OCI-LY1 (cell line): Measurements from ENCODE around the gene CRYBG1.

Experiments used
- H2AFZ ChIP-seq: fragments of 200-600 bp; sonication (generic), shearing (Covaris generic); 2 replicates; pipeline ENCODE4 v1.6.0; 2014; ENCODE audit warnings: antibody characterized with exemption, mild to moderate bottlenecking, low read length
- H3F3A ChIP-seq: fragments of 200-600 bp; sonication (generic), shearing (Covaris generic); 2 replicates; pipeline ENCODE4 v1.6.0; 2014; ENCODE audit warnings: mild to moderate bottlenecking, antibody characterized with exemption, low read length, moderate library complexity; ENCODE audit not compliant: insufficient read depth
- H3K27ac ChIP-seq: fragments of 200-600 bp; sonication (generic); 2 replicates; pipeline ENCODE4 v1.5.1; 2014; ENCODE audit warnings: low read length, mixed run types, mild to moderate bottlenecking, low read depth; ENCODE audit not compliant: poor library complexity, severe bottlenecking
- H3K27me3 ChIP-seq: fragments of 200-600 bp; sonication (generic); 2 replicates; pipeline ENCODE4 v1.6.0; 2014; ENCODE audit warnings: antibody characterized with exemption, mild to moderate bottlenecking, low read length, moderate library complexity; ENCODE audit not compliant: insufficient read depth
- H3K36me3 ChIP-seq: fragments of 200-600 bp; sonication (generic); 2 replicates; pipeline ENCODE4 v1.6.1; 2014; ENCODE audit warnings: mild to moderate bottlenecking, antibody characterized with exemption, low read length, moderate library complexity, mixed read lengths; ENCODE audit not compliant: insufficient read depth
- H3K4me1 ChIP-seq: fragments of 200-600 bp; sonication (generic); 2 replicates; pipeline ENCODE4 v1.5.1; 2014; ENCODE audit warnings: mild to moderate bottlenecking, low read length, moderate library complexity; ENCODE audit not compliant: insufficient read depth, severe bottlenecking
- H3K4me2 ChIP-seq: fragments of 200-600 bp; sonication (generic), shearing (Covaris generic); 2 replicates; pipeline ENCODE4 v1.6.1; 2014; ENCODE audit warnings: low read length
- H3K4me3 ChIP-seq: fragments of 200-600 bp; sonication (generic); 2 replicates; pipeline ENCODE4 v1.5.1; 2014; ENCODE audit warnings: low read length, low read depth, mild to moderate bottlenecking, mixed read lengths; ENCODE audit not compliant: poor library complexity, severe bottlenecking
- H3K79me2 ChIP-seq: fragments of 200-600 bp; shearing (Covaris generic); 2 replicates; pipeline ENCODE4 v1.6.1; 2016; ENCODE audit warnings: mixed run types, low read length, mixed read lengths; ENCODE audit not compliant: insufficient read depth
- H3K9ac ChIP-seq: fragments of 200-600 bp; sonication (generic), shearing (Covaris generic); 2 replicates; pipeline ENCODE4 v1.6.1; 2014; ENCODE audit warnings: mild to moderate bottlenecking, low read length, mixed read lengths
- H3K9me2 ChIP-seq: fragments of 200-600 bp; sonication (generic), shearing (Covaris generic); 2 replicates; pipeline ENCODE4 v1.6.1; 2014; ENCODE audit warnings: low read depth, mild to moderate bottlenecking, low read length, mixed read lengths
- H3K9me3 ChIP-seq: fragments of 200-600 bp; shearing (Covaris generic); 2 replicates; pipeline ENCODE4 v1.6.1; 2014; ENCODE audit warnings: low read length, mixed read lengths
- H4K20me1 ChIP-seq: fragments of 200-600 bp; sonication (generic), shearing (Covaris generic); 2 replicates; pipeline ENCODE4 v1.6.0; 2016; ENCODE audit warnings: mild to moderate bottlenecking, low read length; ENCODE audit not compliant: insufficient read depth
- EZH2 ChIP-seq: fragments of 200-600 bp; sonication (generic), shearing (Covaris generic); IDR thresholded peaks from 2 replicates; pipeline ENCODE4 v1.8.0; 2017; ENCODE audit warnings: borderline replicate concordance, mixed run types, mild to moderate bottlenecking, antibody characterized with exemption, low read length, moderate library complexity, mixed read lengths
- TF ChIP-seq, protein P1 (sequence below): fragments of 200-600 bp; sonication (generic), shearing (Covaris generic); IDR thresholded peaks from 2 replicates; pipeline ENCODE4 v1.5.1; 2017; ENCODE audit warnings: mild to moderate bottlenecking, antibody characterized with exemption, low read length, moderate library complexity, mixed read lengths

Gene CRYBG1

DNA sequence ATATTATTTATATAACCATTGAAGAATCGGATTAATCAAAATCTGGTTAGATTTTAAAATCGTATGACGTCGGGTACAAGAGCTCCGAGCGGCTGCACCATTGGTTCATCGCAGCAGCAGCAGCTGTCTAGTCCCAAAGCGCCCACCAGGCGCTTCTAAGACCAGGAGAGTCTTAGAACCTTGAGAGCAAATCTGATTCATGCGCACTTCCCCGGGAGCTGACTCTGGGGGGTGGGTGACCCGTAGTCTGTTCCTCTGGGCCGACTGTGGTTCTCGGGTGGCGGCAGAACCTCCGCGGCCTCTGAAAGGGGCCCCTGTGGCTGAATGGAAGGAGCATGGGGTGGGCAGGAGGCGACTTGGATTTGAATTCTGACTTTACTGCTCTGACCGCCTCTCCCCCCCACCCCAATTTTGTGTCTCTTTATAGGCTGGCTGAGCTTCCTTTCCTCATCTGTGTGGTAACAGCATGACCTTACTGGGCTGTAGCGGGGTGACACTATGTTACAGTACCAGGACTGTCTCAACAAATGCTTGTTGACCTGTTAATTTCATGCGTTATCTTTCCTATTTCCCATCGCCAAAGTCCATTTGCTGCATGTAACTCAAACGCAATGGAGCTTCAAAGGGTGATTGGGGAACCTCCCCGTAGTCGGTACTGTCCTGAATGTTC is 149.0 kb downstream of the CRYBG1 start:
- Histone ChIP-seq H3K4me3 (peak overlapping the region; percentile 75), H3K9ac (peak overlapping the region; percentile 79), H3K27ac (peak overlapping the region; percentile 8), H3K36me3 (no peaks in the 10 kb centered on the region; the same call in 1 of the 2 replicates), H3K4me1 (peaks cover 50% of the 10 kb centered on the region), H4K20me1 (no peaks in the 10 kb centered on the region), H3K79me2 (no peaks in the 10 kb centered on the region), H3F3A (peaks cover 12% of the 10 kb centered on the region; the same call in 1 of the 2 replicates), H3K4me2 (peak overlapping the region; percentile 80), H3K9me2 (no peaks in the 10 kb centered on the region), H2AFZ (peak overlapping the region; percentile 76), H3K9me3 (no peaks in the 10 kb centered on the region), H3K27me3 (no peaks in the 10 kb centered on the region)
- TF ChIP-seq, protein P1, sequence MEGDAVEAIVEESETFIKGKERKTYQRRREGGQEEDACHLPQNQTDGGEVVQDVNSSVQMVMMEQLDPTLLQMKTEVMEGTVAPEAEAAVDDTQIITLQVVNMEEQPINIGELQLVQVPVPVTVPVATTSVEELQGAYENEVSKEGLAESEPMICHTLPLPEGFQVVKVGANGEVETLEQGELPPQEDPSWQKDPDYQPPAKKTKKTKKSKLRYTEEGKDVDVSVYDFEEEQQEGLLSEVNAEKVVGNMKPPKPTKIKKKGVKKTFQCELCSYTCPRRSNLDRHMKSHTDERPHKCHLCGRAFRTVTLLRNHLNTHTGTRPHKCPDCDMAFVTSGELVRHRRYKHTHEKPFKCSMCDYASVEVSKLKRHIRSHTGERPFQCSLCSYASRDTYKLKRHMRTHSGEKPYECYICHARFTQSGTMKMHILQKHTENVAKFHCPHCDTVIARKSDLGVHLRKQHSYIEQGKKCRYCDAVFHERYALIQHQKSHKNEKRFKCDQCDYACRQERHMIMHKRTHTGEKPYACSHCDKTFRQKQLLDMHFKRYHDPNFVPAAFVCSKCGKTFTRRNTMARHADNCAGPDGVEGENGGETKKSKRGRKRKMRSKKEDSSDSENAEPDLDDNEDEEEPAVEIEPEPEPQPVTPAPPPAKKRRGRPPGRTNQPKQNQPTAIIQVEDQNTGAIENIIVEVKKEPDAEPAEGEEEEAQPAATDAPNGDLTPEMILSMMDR, result peak; percentile 36
- TF ChIP-seq EZH2, result no peak

DNA sequence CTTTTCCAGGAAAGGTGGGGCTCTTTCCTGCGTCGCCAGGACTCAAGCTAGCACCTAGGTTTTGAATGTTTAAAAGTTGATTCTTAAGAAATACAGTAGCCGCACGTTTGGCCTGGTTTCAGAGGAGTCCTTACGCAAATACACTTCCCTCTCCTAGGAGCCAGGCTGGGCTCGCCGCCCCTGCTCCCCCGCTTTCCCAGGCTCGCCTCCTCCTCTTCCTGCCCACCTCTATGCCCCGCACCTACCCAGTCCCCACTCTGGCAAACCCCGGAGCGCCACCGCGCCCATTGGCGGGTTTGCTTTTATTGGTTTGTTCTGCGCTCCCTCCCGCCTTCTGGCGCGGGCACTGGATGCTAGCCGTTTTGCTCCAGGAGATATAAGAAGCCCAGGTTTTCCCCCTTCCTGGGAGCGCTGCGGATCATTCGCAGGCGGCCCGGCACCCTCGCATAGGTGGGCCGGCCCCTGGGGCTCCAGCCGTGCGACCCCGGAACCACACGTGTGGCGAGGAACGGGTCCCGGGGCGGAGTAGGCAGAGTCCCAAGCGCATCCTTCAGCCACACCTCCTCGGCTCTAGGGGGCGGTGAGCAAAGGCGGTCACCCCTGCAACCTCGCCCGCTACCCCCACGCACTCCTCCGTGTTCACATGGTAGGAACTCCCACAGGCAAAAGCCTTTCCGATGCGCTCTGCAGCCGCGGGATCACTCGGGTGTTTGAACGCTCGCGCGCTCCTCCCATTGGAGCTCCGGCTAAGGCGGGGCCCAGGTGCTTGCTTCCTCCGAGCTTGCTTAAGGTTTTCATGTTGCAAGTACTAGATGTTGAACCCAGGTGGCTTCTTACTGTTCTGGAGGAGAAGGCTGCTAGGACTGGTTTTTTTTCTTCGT is 149.8 kb downstream of the CRYBG1 start:
- H3K4me1 ChIP-seq, result peaks cover 58% of the 10 kb centered on the region
- peak overlapping the region; percentile 79 for H3K9ac ChIP-seq
- peak overlapping the region; percentile 80 for H3K4me2 ChIP-seq
- peaks cover 12% of the 10 kb centered on the region; the same call in 1 of the 2 replicates for H3F3A ChIP-seq
- H3K9me2 ChIP-seq, result no peaks in the 10 kb centered on the region
- no peaks in the 10 kb centered on the region for H3K9me3 ChIP-seq
- H3K79me2 ChIP-seq, result peaks cover 7% of the 10 kb centered on the region; the same call in 1 of the 2 replicates
- H3K4me3 ChIP-seq, result peak overlapping the region; percentile 75
- H2AFZ ChIP-seq, result peak overlapping the region; percentile 76
- H4K20me1 ChIP-seq, result no peaks in the 10 kb centered on the region
- H3K36me3 ChIP-seq, result no peaks in the 10 kb centered on the region; the same call in 1 of the 2 replicates
- peak overlapping the region; percentile 8 for H3K27ac ChIP-seq
- no peaks in the 10 kb centered on the region for H3K27me3 ChIP-seq
- TF ChIP-seq EZH2, result no peak
- TF ChIP-seq, protein P1, result peak; percentile 57

DNA sequence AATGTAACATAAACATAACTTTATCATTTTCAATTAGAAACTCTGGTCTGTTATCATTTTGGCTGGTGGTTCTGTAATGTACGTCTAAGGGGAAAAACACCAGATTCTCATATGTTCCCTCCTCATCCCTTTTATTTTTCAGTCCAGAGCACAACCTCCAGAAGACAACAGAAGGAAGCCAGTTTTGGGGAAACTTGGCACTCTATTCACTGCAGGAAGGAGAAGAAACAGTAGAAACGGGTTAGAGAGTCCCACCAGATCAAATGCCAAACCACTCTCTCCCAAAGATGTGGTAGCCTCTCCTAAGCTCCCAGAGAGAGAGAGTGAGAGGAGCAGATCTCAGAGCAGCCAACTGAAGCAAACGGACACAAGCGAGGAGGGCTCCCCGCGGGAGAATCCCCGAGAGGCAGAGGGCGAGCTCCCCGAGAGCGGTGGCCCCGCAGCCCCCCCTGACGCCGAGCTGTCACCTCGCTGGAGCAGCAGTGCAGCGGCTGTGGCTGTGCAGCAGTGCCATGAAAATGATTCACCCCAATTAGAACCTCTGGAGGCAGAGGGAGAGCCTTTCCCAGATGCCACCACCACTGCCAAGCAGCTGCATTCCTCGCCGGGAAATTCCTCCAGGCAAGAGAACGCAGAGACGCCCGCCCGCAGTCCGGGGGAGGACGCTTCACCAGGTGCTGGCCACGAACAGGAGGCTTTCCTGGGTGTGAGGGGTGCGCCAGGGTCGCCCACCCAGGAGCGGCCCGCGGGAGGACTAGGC is 151.0 kb downstream of the CRYBG1 start:
- peak overlapping the region; percentile 95 for H3K27ac ChIP-seq
- H3K4me3 ChIP-seq, result peak overlapping the region; percentile 75
- H3K79me2 ChIP-seq, result peaks cover 8% of the 10 kb centered on the region; the same call in 1 of the 2 replicates
- H2AFZ ChIP-seq, result no peak overlapping the region
- peak overlapping the region; percentile 80 for H3K4me2 ChIP-seq
- peaks cover 12% of the 10 kb centered on the region; the same call in 1 of the 2 replicates for H3F3A ChIP-seq
- no peaks in the 10 kb centered on the region for H3K9me2 ChIP-seq
- no peak for TF ChIP-seq EZH2
- TF ChIP-seq, protein P1, result no peak
- peaks cover 68% of the 10 kb centered on the region for H3K4me1 ChIP-seq
- no peaks in the 10 kb centered on the region for H4K20me1 ChIP-seq
- no peaks in the 10 kb centered on the region for H3K9me3 ChIP-seq
- H3K27me3 ChIP-seq, result no peaks in the 10 kb centered on the region
- H3K9ac ChIP-seq, result peak overlapping the region; percentile 79
- no peaks in the 10 kb centered on the region; the same call in 1 of the 2 replicates for H3K36me3 ChIP-seq
